Measurements from ENCODE around the gene SOX13.

The SOX13 gene

GRCh38 chr1:204081791-204082513 is 9.0 kb downstream of the SOX13 start:
- Histone ChIP-seq H3K4me3 (replicated peaks; ENCODE audit: insufficient read depth, low read length) (no peak overlapping the region), H3K27ac (replicated peaks) (no peak overlapping the region), H3K27me3 (ENCODE audit: insufficient read depth, poor library complexity, severe bottlenecking) (peaks cover 10% of the 10 kb centered on the region)
- DNase-seq (ENCODE audit: low read depth in 1 of 2, low spot score in 1 of 2): no peak
- TF ChIP-seq SPI1 (IDR thresholded peaks at IDR 0.05; ENCODE audit: borderline replicate concordance, low read depth) (no peak), CTCF (IDR thresholded peaks at IDR 0.05; ENCODE audit: insufficient read depth, low read length) (no peak), POLR2AphosphoS5 (IDR thresholded peaks at IDR 0.05; ENCODE audit: low read depth) (no peak), REST (IDR thresholded peaks at IDR 0.05; ENCODE audit: insufficient replicate concordance, low read depth) (no peak), GABPA (IDR thresholded peaks at IDR 0.05; ENCODE audit: low read depth) (no peak)

GRCh38 chr1:204083491-204083890 is 10.6 kb downstream of the SOX13 start:
- Histone ChIP-seq H3K27ac (replicated peaks) (no peak overlapping the region), H3K27me3 (ENCODE audit: insufficient read depth, poor library complexity, severe bottlenecking) (peaks cover 6% of the 10 kb centered on the region), H3K4me3 (replicated peaks; ENCODE audit: insufficient read depth, low read length) (no peak overlapping the region)
- no peak for DNase-seq (ENCODE audit: low read depth in 1 of 2, low spot score in 1 of 2)
- TF ChIP-seq CTCF (IDR thresholded peaks at IDR 0.05; ENCODE audit: insufficient read depth, low read length): no peak
- no peak for TF ChIP-seq GABPA (IDR thresholded peaks at IDR 0.05; ENCODE audit: low read depth)
- no peak for TF ChIP-seq REST (IDR thresholded peaks at IDR 0.05; ENCODE audit: insufficient replicate concordance, low read depth)
- TF ChIP-seq SPI1 (IDR thresholded peaks at IDR 0.05; ENCODE audit: borderline replicate concordance, low read depth): no peak
- no peak for TF ChIP-seq POLR2AphosphoS5 (IDR thresholded peaks at IDR 0.05; ENCODE audit: low read depth)

- Histone ChIP-seq H3K27me3 (ENCODE audit: insufficient read depth, poor library complexity, severe bottlenecking) (peaks cover 6% of the 10 kb centered on the region), H3K27ac (replicated peaks) (no peak overlapping the region)
- DNase-seq (ENCODE audit: low read depth in 1 of 2, low spot score in 1 of 2): no peak
These were observed 11.4 kb downstream of the SOX13 start for GRCh38 chr1:204084247-204084772.

More at GRCh38 chr1:204084247-204084772, 11.4 kb downstream of the SOX13 start:
- TF ChIP-seq CTCF (IDR thresholded peaks at IDR 0.05; ENCODE audit: insufficient read depth, low read length) (no peak), GABPA (IDR thresholded peaks at IDR 0.05; ENCODE audit: low read depth) (no peak), SPI1 (IDR thresholded peaks at IDR 0.05; ENCODE audit: borderline replicate concordance, low read depth) (no peak), POLR2AphosphoS5 (IDR thresholded peaks at IDR 0.05; ENCODE audit: low read depth) (no peak), REST (IDR thresholded peaks at IDR 0.05; ENCODE audit: insufficient replicate concordance, low read depth) (no peak)
- H3K4me3 ChIP-seq (replicated peaks; ENCODE audit: insufficient read depth, low read length): no peak overlapping the region
